Stomach (tissue), 9 donors: ENCODE data around the gene NANOS3. TPM values are rescaled to one million over a fixed set of nuclear protein-coding genes. Genes with fewer than 3 reads are reported as not detected.
A peak's percentile ranks its signal among the peaks of the same experiment; 100 is the strongest.

ENCODE experiments used
- DNase-seq, 2 donors: peaks; one replicate each; pipeline versions ENCODE4 v3.0.0 to v3.0.0-alpha.2; 2013 to 2019
- H3K27ac ChIP-seq, 5 donors: fragments of 200-600 bp in 4 of 5; sonication (generic) in 4 of 5; one replicate each; pipeline ENCODE4 v1.5.1; 2013 to 2019; ENCODE audit warnings: mild to moderate bottlenecking in 1 of 5, moderate library complexity in 1 of 5
- H3K27me3 ChIP-seq, 3 donors: fragments of 200-600 bp; sonication (generic); one replicate each; pipeline ENCODE4 v1.5.1; 2017 to 2019; ENCODE audit warnings: mixed run types in 1 of 3
- H3K36me3 ChIP-seq, 4 donors: fragments of 200-600 bp; sonication (generic); 1 replicate in 3 of 4; 2 replicates in 1 of 4; pipeline ENCODE4 v1.5.1; 2016 to 2019
- H3K4me1 ChIP-seq, 4 donors: fragments of 200-600 bp; sonication (generic); one replicate each; pipeline ENCODE4 v1.5.1; 2016 to 2019
- H3K4me3 ChIP-seq, 4 donors: fragments of 200-600 bp; sonication (generic) in 3 of 4; one replicate each; pipeline ENCODE4 v1.5.1; 2016 to 2019; ENCODE audit warnings: mild to moderate bottlenecking in 1 of 4
- H3K9me3 ChIP-seq, 4 donors: fragments of 200-600 bp; sonication (generic); one replicate each; pipeline ENCODE4 v1.5.1; 2016 to 2019
- CTCF ChIP-seq, 7 experiments: fragments of 450-650 bp in 4 of 7; fragments of 200-600 bp in 3 of 7; sonication (generic) in 3 of 7; IDR thresholded peaks; one replicate each; pipeline ENCODE4 v1.5.1; 2016 to 2019; ENCODE audit warnings: antibody characterized with exemption in 7 of 7, control low read depth in 2 of 7, mild to moderate bottlenecking in 1 of 7
- EP300 ChIP-seq: sonication (generic); formaldehyde crosslinking; IDR thresholded peaks from one replicate; pipeline ENCODE4 v1.6.1; 2017; ENCODE audit warnings: antibody characterized with exemption
- POLR2A ChIP-seq, 4 donors: fragments of 450-650 bp; IDR thresholded peaks; one replicate each; pipeline ENCODE4 v1.6.1; 2016; ENCODE audit warnings: antibody characterized with exemption in 4 of 4, control low read depth in 2 of 4, mild to moderate bottlenecking in 1 of 4, moderate library complexity in 1 of 4
- POLR2AphosphoS5 ChIP-seq, 3 donors: sonication (generic); formaldehyde crosslinking; IDR thresholded peaks; one replicate each; pipeline ENCODE4 v1.6.1; 2016; ENCODE audit warnings: antibody characterized with exemption in 3 of 3
- WGBS, 5 donors: extraction: QIAGEN DNeasy Blood & Tissue Kit in 3 of 5; methylation state at CpG; one replicate each; pipeline versions ENCODE4 v1.1.5 to v1.1.7; 2013 to 2018; 5-methylcytosine and 5-hydroxymethylcytosine counted together
- intact Hi-C: fragments of 100-400 bp; cut with DNase I; formaldehyde crosslinking; loops from one replicate; pipeline ENCODE4 v1.15.1; 2023; ENCODE audit warnings: low total_unique reads
- polyA plus RNA-seq, 3 donors: library from polyadenylated mRNA; stranded (reverse); fragments of 200-250 nt; gene quantifications; one replicate each; pipeline ENCODE4 v1.2.3, GENCODE V29; 2013
- total RNA-seq, 5 donors: library from RNA; depleted of rRNA; stranded (reverse); fragments of >200 nt; gene quantifications; one replicate each; pipeline versions ENCODE4 v1.1.0 to v1.2.3, GENCODE V29; 2014 to 2016
- donor health status: healthy with polysubstance abuse.
- donor health status: Bipolar disorder and iron deficiency.
- donor health status: healthy.

The NANOS3 gene
- total and polyA plus RNA-seq, 8 donors, result 1.2 TPM; not detected in 7

- Histone ChIP-seq H3K4me3 (peak overlapping the region in 3 of 4 donors; percentile 0 to 28 (median 8)), H3K27ac (peak overlapping the region; percentile 37 to 100 (median 99)), H3K4me1 (peaks cover 75 to 90% (median 82%) of the 10 kb centered on the region in 4 donors), H3K36me3 (peaks cover 23 to 53% (median 25%) of the 10 kb centered on the region in 4 donors), H3K9me3 (no peaks in the 10 kb centered on the region), H3K27me3 (no peaks in the 10 kb centered on the region)
- 35 to 49% (median 44%) methylated on average over 5 to 21 of the region's 21 CpGs for WGBS, 5 donors
- TF ChIP-seq POLR2A (IDR thresholded peaks at IDR 0.05), result no peak
- no peak for TF ChIP-seq POLR2AphosphoS5 (IDR thresholded peaks at IDR 0.05)
- no peak for TF ChIP-seq CTCF (IDR thresholded peaks at IDR 0.05)
- no peak for TF ChIP-seq EP300
- intact Hi-C loops, result no loop called here
- peak in 1 of 2 donors; percentile 41 for DNase-seq
These were observed 40.9 kb upstream of the NANOS3 start for GRCh38 chr19:13835791-13836723.

GRCh38 chr19:13838435-13839129 lies 38.4 kb upstream of the NANOS3 start:
- H3K27me3 ChIP-seq, result no peaks in the 10 kb centered on the region
- DNase-seq, result no peak
- intact Hi-C loops, result no loop called here
- H3K9me3 ChIP-seq, result no peaks in the 10 kb centered on the region
- peaks cover 21 to 46% (median 24%) of the 10 kb centered on the region in 4 donors for H3K36me3 ChIP-seq
- no peak for TF ChIP-seq POLR2A (IDR thresholded peaks at IDR 0.05)
- no peak for TF ChIP-seq CTCF (IDR thresholded peaks at IDR 0.05)
- TF ChIP-seq POLR2AphosphoS5 (IDR thresholded peaks at IDR 0.05), result no peak
- no peak for TF ChIP-seq EP300
- WGBS, 5 donors, result 34 to 62% (median 58%) methylated on average over 12 to 18 of the region's 18 CpGs
- peak overlapping the region; percentile 81 to 100 (median 99) for H3K27ac ChIP-seq
- peaks cover 77 to 92% (median 87%) of the 10 kb centered on the region in 4 donors for H3K4me1 ChIP-seq
- H3K4me3 ChIP-seq, result peak overlapping the region; percentile 73 to 98 (median 91)

- peaks cover 18 to 39% (median 21%) of the 10 kb centered on the region in 4 donors for H3K36me3 ChIP-seq
- peak; percentile 89 to 95 for DNase-seq
- peak overlapping the region; percentile 81 to 100 (median 99) for H3K27ac ChIP-seq
- no peaks in the 10 kb centered on the region for H3K27me3 ChIP-seq
- peaks cover 78 to 92% (median 86%) of the 10 kb centered on the region in 4 donors for H3K4me1 ChIP-seq
- no peak for TF ChIP-seq POLR2A (IDR thresholded peaks at IDR 0.05)
- TF ChIP-seq EP300, result no peak
- TF ChIP-seq POLR2AphosphoS5 (IDR thresholded peaks at IDR 0.05), result peak; percentile 78 to 95 (median 87)
- TF ChIP-seq CTCF (IDR thresholded peaks at IDR 0.05), result no peak
- intact Hi-C loops, result no loop called here
- WGBS, 5 donors, result 0 to 7% (median 3%) methylated on average over 28 to 36 of the region's 36 CpGs
- no peaks in the 10 kb centered on the region for H3K9me3 ChIP-seq
- peak overlapping the region; percentile 73 to 98 (median 91) for H3K4me3 ChIP-seq
These were observed 37.6 kb upstream of the NANOS3 start for GRCh38 chr19:13839130-13839937.
